ENCODE results near the gene LBP.

DNA sequence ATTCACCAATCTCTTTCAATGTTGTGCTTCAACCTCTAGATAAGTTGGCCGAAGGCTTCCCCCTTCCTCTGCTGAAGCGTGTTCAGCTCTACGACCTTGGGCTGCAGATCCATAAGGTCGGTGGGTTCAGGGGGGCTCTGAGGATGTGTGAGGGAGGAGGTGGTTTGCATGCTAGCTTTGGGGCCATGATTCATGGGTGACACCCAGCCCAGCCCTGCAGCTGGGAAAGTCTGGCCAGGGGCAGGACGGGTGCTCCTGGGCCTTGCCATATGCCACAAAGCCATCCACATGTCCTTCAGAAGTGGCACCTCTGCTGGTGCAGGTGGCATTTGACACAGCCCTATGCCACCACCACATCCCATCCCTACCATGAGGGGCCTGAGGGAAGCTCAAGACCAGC, 27.6 kb downstream of the LBP start:
- TF ChIP-seq, protein P1, sequence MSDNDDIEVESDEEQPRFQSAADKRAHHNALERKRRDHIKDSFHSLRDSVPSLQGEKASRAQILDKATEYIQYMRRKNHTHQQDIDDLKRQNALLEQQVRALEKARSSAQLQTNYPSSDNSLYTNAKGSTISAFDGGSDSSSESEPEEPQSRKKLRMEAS (IDR thresholded peaks at IDR 0.05) = no peak
- no peak for TF ChIP-seq EP300 (IDR thresholded peaks at IDR 0.05; ENCODE audit: borderline replicate concordance)
- TF ChIP-seq CEBPB (IDR thresholded peaks at IDR 0.05) = no peak
- TF ChIP-seq YY1 (IDR thresholded peaks at IDR 0.05; ENCODE audit: low read depth) = no peak
- no peak for TF ChIP-seq ZBTB7A (IDR thresholded peaks at IDR 0.05; ENCODE audit: low read depth)
- no peak for TF ChIP-seq FOXM1 (IDR thresholded peaks at IDR 0.05; ENCODE audit: borderline replicate concordance, low read depth)
- no peak for TF ChIP-seq NFIC (IDR thresholded peaks at IDR 0.05)
- no peak for TF ChIP-seq RAD21 (IDR thresholded peaks at IDR 0.05; ENCODE audit: low read depth)
- no peak for TF ChIP-seq TAF1 (IDR thresholded peaks at IDR 0.05; ENCODE audit: low read depth)

Data from Ishikawa (cell line).